GM12878 (cell line): Measurements from ENCODE around the gene WDR38. TPM values are rescaled to one million over a fixed set of nuclear protein-coding genes. Genes with fewer than 3 reads are reported as not detected.

Experiments
- ATAC-seq: fragments of 200-7000 bp; cut with Tn5 transposase; 3 replicates; pipeline ENCODE4 v1.9.1; 2020; ENCODE audit warnings: mild to moderate bottlenecking, moderate library complexity
- BruUV-seq: library from RNA; stranded (reverse); fragments of 400-500 nt; replicated peaks from 2 replicates; lab custom pipeline; 2021; lab: Mats Ljungman, UMichigan
- CTCF ChIA-PET: fragments of 300-600 bp; sonication (Branson Sonifier 250); formaldehyde crosslinking; extraction: SDS; loops from one replicate; lab custom pipeline; 2021; ENCODE audit warnings: inconsistent platforms; lab: Yijun Ruan, JAX
- POLR2A ChIA-PET: fragments of 350-600 bp; formaldehyde crosslinking; extraction: SDS; loops from one replicate; lab custom pipeline; 2021; ENCODE audit warnings: inconsistent platforms; lab: Charles Lee
- RAD21 ChIA-PET: fragments of 300-600 bp; sonication (Branson Sonifier 250); formaldehyde crosslinking; loops from one replicate; lab custom pipeline; 2023; ENCODE audit warnings: antibody characterized with exemption; ENCODE audit not compliant: unreplicated experiment; lab: Charles Lee
- SMC1A ChIA-PET: fragments of 300-600 bp; sonication (Branson Sonifier 250); formaldehyde crosslinking; loops from one replicate; lab custom pipeline; 2023; ENCODE audit not compliant: unreplicated experiment, uncharacterized antibody; lab: Charles Lee
- DNase-seq: peaks from one replicate; pipeline ENCODE4 v3.0.0-alpha.2; 2011; ENCODE audit warnings: low read depth, low spot score
- FAIRE-seq: peaks from 3 replicates; lab custom pipeline; 2011; peaks lifted over from hg19 to GRCh38; lab: Jason Lieb, UNC
- H2AFZ ChIP-seq: 2 replicates; pipeline ENCODE4 v1.6.0; 2011; ENCODE audit warnings: low read depth, low read length, control low read depth; ENCODE audit not compliant: control insufficient read depth
- H3K27ac ChIP-seq: 2 replicates; pipeline ENCODE4 v1.5.1; 2011; ENCODE audit warnings: control low read depth; ENCODE audit not compliant: control insufficient read depth, insufficient read depth
- H3K27me3 ChIP-seq, 2 experiments: replicated peaks in 1 of 2; 2 replicates each; pipeline versions ENCODE4 v1.6.0 to v1.6.1; 2011; ENCODE audit warnings: low read length in 1 of 2; ENCODE audit not compliant: control insufficient read depth in 2 of 2, insufficient read depth in 2 of 2
- H3K36me3 ChIP-seq, 2 experiments: 2 replicates each; pipeline ENCODE4 v1.5.1; 2011; ENCODE audit warnings: low read length in 1 of 2; ENCODE audit not compliant: control insufficient read depth in 2 of 2, insufficient read depth in 2 of 2
- H3K4me1 ChIP-seq: 2 replicates; pipeline ENCODE4 v1.6.1; 2011; ENCODE audit warnings: mild to moderate bottlenecking, low read length, moderate library complexity, mixed read lengths; ENCODE audit not compliant: control insufficient read depth, insufficient read depth
- H3K4me2 ChIP-seq: 2 replicates; pipeline ENCODE4 v1.6.0; 2011; ENCODE audit warnings: control low read depth; ENCODE audit not compliant: control insufficient read depth, insufficient read depth
- H3K4me3 ChIP-seq: fragments of 200-600 bp; sonication (generic); 2 replicates; pipeline ENCODE4 v1.5.1; 2016
- H3K79me2 ChIP-seq: 2 replicates; pipeline ENCODE4 v1.6.0; 2011; ENCODE audit warnings: low read length; ENCODE audit not compliant: control insufficient read depth, insufficient read depth
- H3K9ac ChIP-seq: 2 replicates; pipeline ENCODE4 v1.8.0; 2011; ENCODE audit warnings: low read length, control low read depth, mixed read lengths; ENCODE audit not compliant: control insufficient read depth, insufficient read depth
- H3K9me3 ChIP-seq: replicated peaks from 3 replicates; pipeline ENCODE4 v1.5.1; 2011; ENCODE audit warnings: mild to moderate bottlenecking, low read length; ENCODE audit not compliant: control insufficient read depth, insufficient read depth
- H4K20me1 ChIP-seq: 2 replicates; pipeline ENCODE4 v1.6.0; 2011; ENCODE audit not compliant: control insufficient read depth, insufficient read depth
- CEBPB ChIP-seq, 2 experiments: fragments of 150-350 bp in 1 of 2; IDR thresholded peaks; 2 replicates each; pipeline ENCODE4 v1.6.1; 2012 to 2014; ENCODE audit warnings: low read depth in 2 of 2, low read length in 2 of 2, borderline replicate concordance in 1 of 2, inconsistent platforms in 1 of 2
- EP300 ChIP-seq, 2 experiments: fragments of 150-350 bp in 1 of 2; IDR thresholded peaks; 2 replicates each; pipeline ENCODE4 v1.6.1; 2011 to 2012; ENCODE audit warnings: low read depth in 2 of 2, low read length in 2 of 2, borderline replicate concordance in 1 of 2, improper control_type of control experiment in 1 of 2, inconsistent platforms in 1 of 2; ENCODE audit not compliant: control insufficient read depth in 1 of 2
- EZH2 ChIP-seq: IDR thresholded peaks from 2 replicates; pipeline ENCODE4 v1.6.1; 2012; ENCODE audit warnings: low read depth, mild to moderate bottlenecking, control low read depth, inconsistent platforms, low read length, borderline replicate concordance; ENCODE audit not compliant: control insufficient read depth
- MEF2B ChIP-seq: fragments of 450-650 bp; IDR thresholded peaks from 2 replicates; pipeline ENCODE4 v1.6.1; 2018; ENCODE audit warnings: mild to moderate bottlenecking, moderate library complexity; ENCODE audit not compliant: partially characterized antibody, poor library complexity, severe bottlenecking
- NFYA ChIP-seq: IDR thresholded peaks from 2 replicates; pipeline ENCODE4 v1.6.1; 2011; ENCODE audit warnings: low read depth, mild to moderate bottlenecking, low read length, improper control_type of control experiment, borderline replicate concordance
- NFYB ChIP-seq: IDR thresholded peaks from 2 replicates; pipeline ENCODE4 v1.6.1; 2011; ENCODE audit warnings: low read depth, mild to moderate bottlenecking, low read length, improper control_type of control experiment, moderate library complexity; ENCODE audit not compliant: insufficient read depth
- WGBS: methylation state at CpG from one replicate; pipeline ENCODE4 v1.1.6; 2016; ENCODE audit warnings: low lambda C conversion rate; ENCODE audit not compliant: insufficient replicate concordance, insufficient coverage; ENCODE audit errors: missing lambda C conversion rate; 5-methylcytosine and 5-hydroxymethylcytosine counted together
- in situ Hi-C: fragments of 300-500 bp; cut with MboI; formaldehyde crosslinking; loops from 9 replicates; pipeline ENCODE4 v1.14.3; 2018; ENCODE audit warnings: mixed read lengths
- intact Hi-C: fragments of 100-400 bp; cut with micrococcal nuclease; formaldehyde crosslinking; loops from one replicate; pipeline ENCODE4 v1.14.2; 2022; ENCODE audit not compliant: unreplicated experiment
- polyA plus RNA-seq, 11 experiments: library from polyadenylated mRNA; depleted of rRNA in 4 of 11; unstranded in 6 of 11; stranded (reverse) in 5 of 11; fragments of >200 nt; fragmentation: Nextera tagmentation in 4 of 11; fragmentation: Illumina TruSeq in 1 of 11; extraction: Ambion mirVana in 4 of 11; extraction: Trizol in 1 of 11; gene quantifications; 1 replicate in 1 of 11; 2 replicates in 10 of 11; pipeline versions ENCODE4 v1.2.1 to v1.2.3, GENCODE V29; 2011 to 2016; ENCODE audit warnings: inconsistent platforms in 2 of 11, missing spikeins in 2 of 11, low read depth in 1 of 11
- total RNA-seq, 4 experiments: library from RNA; depleted of rRNA in 3 of 4; stranded (reverse); fragments of >200 nt in 3 of 4; fragmentation: Illumina TruSeq in 1 of 4; extraction: Trizol in 1 of 4; gene quantifications; 2 replicates each; pipeline versions ENCODE4 v1.2.1 to v1.2.3, GENCODE V29; 2013 to 2021
- TF ChIP-seq, protein P1 (sequence below): fragments of 450-650 bp; formaldehyde crosslinking; IDR thresholded peaks from 2 replicates; pipeline ENCODE4 v1.4.0; 2020; ENCODE audit warnings: mild to moderate bottlenecking, moderate library complexity
- TF ChIP-seq, protein P2 (sequence below): IDR thresholded peaks from 2 replicates; pipeline ENCODE4 v1.6.1; 2012; ENCODE audit warnings: low read depth, low read length, improper control_type of control experiment
- TF ChIP-seq, protein P3 (sequence below), 3 experiments: IDR thresholded peaks in 2 of 3; conservative IDR thresholded peaks in 1 of 3; 2 replicates each; pipeline ENCODE4 v1.5.1; 2011; ENCODE audit warnings: low read depth in 3 of 3, low read length in 3 of 3, mild to moderate bottlenecking in 3 of 3, control low read depth in 2 of 3, moderate library complexity in 2 of 3, inconsistent platforms in 1 of 3, mixed read lengths in 1 of 3; ENCODE audit not compliant: control insufficient read depth in 2 of 3, insufficient read depth in 1 of 3; ENCODE audit errors: extremely low read depth in 1 of 3
- TF ChIP-seq, protein P4 (sequence below): fragments of 450-650 bp; IDR thresholded peaks from 2 replicates; pipeline ENCODE4 v1.6.1; 2018; ENCODE audit warnings: borderline replicate concordance, mild to moderate bottlenecking; ENCODE audit not compliant: partially characterized antibody

Gene WDR38
- total and polyA plus RNA-seq, 10 of the 15 experiments (the other 5 are each of a cell fraction or from before 2014, with no cell fraction given) = not detected

DNA sequence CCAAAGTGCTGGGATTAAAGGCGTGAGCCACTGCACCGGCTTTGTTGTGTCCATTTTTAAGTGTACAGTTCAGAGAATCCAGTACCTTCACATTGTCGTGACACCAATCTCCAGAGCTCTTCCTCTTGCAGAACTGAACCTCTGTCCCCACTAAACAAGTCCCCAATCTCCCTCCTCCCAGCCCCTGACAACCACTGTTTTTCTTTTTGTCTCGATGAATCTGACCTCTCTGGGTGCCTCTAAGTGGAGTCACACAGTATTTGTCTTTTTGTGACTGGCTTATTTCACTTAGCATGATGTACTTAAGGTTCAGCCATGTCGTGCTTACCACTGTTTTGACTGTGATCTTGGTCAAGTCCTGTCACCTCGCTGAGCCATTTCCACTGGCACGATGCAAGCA is 1.6 kb downstream of the WDR38 start (continued):
- TF ChIP-seq, protein P1, sequence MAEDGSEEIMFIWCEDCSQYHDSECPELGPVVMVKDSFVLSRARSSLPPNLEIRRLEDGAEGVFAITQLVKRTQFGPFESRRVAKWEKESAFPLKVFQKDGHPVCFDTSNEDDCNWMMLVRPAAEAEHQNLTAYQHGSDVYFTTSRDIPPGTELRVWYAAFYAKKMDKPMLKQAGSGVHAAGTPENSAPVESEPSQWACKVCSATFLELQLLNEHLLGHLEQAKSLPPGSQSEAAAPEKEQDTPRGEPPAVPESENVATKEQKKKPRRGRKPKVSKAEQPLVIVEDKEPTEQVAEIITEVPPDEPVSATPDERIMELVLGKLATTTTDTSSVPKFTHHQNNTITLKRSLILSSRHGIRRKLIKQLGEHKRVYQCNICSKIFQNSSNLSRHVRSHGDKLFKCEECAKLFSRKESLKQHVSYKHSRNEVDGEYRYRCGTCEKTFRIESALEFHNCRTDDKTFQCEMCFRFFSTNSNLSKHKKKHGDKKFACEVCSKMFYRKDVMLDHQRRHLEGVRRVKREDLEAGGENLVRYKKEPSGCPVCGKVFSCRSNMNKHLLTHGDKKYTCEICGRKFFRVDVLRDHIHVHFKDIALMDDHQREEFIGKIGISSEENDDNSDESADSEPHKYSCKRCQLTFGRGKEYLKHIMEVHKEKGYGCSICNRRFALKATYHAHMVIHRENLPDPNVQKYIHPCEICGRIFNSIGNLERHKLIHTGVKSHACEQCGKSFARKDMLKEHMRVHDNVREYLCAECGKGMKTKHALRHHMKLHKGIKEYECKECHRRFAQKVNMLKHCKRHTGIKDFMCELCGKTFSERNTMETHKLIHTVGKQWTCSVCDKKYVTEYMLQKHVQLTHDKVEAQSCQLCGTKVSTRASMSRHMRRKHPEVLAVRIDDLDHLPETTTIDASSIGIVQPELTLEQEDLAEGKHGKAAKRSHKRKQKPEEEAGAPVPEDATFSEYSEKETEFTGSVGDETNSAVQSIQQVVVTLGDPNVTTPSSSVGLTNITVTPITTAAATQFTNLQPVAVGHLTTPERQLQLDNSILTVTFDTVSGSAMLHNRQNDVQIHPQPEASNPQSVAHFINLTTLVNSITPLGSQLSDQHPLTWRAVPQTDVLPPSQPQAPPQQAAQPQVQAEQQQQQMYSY (CRISPR knock-in tag) = no peak

DNA sequence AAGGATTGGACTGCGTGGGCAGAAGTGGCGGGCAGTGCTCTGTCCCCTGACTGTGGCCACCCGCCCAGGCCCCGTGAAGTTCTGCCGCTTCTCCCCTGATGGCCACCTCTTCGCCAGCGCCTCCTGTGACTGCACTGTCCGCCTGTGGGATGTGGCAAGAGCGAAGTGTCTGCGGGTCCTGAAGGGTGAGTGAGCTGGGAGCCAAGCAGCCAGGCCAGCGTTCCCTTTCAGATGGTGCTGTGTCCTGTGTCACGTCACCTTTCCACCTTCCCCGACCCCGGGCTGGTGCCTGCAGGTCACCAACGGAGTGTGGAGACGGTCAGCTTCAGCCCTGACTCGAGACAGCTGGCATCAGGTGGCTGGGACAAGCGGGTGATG is 2.3 kb downstream of the WDR38 start:
- SMC1A ChIA-PET = interaction anchor here (0.7 to 12.1 kb wide), 2 partner anchors 16 to 83 kb away, joined by 3 to 233 read pairs; partner anchors contain the start of genes NR6A1 and OLFML2A
- Histone ChIP-seq H2AFZ (no peak overlapping the region), H3K36me3 (peaks cover 28 to 31% of the 10 kb centered on the region in 2 experiments; a peak in 3 of 4 replicates), H3K4me3 (no peak overlapping the region), H3K27me3 (no peaks in the 10 kb centered on the region), H3K27ac (no peak overlapping the region), H3K4me1 (peaks cover 13% of the 10 kb centered on the region), H3K9me3 (no peaks in the 10 kb centered on the region), H4K20me1 (peaks cover 16% of the 10 kb centered on the region), H3K9ac (no peak overlapping the region), H3K79me2 (peaks cover 27% of the 10 kb centered on the region), H3K4me2 (no peak overlapping the region)
- POLR2A ChIA-PET = interaction anchor here (0.6 to 1.4 kb wide), 3 partner anchors 76 to 436 kb away, joined by 3 to 4 read pairs (median 4); no protein-coding TSS in a partner anchor
- FAIRE-seq (no peak), ATAC-seq (no peak), DNase-seq (no peak)
- RAD21 ChIA-PET = interaction anchor here (0.6 to 9.5 kb wide), 4 partner anchors 14 to 83 kb away, joined by 3 to 180 read pairs (median 9); partner anchors contain the start of genes NR6A1 and OLFML2A
- WGBS = 92% methylated on average over 18 of the region's 18 CpGs
- intact Hi-C loops = no loop called here
- CTCF ChIA-PET = interaction anchor here (0.9 to 26.5 kb wide), 9 partner anchors 16 to 517 kb away, joined by 3 to 575 read pairs (median 4); partner anchors contain the start of genes NR6A1 and OLFML2A
- in situ Hi-C loops = loop anchor here (5.0 to 25.0 kb wide), 2 partner anchors 238 to 1943 kb away; partner anchors contain the start of genes RC3H2 and ZBTB6
- no TSS peak for BruUV-seq
- TF ChIP-seq MEF2B = no peak
- TF ChIP-seq, protein P2, sequence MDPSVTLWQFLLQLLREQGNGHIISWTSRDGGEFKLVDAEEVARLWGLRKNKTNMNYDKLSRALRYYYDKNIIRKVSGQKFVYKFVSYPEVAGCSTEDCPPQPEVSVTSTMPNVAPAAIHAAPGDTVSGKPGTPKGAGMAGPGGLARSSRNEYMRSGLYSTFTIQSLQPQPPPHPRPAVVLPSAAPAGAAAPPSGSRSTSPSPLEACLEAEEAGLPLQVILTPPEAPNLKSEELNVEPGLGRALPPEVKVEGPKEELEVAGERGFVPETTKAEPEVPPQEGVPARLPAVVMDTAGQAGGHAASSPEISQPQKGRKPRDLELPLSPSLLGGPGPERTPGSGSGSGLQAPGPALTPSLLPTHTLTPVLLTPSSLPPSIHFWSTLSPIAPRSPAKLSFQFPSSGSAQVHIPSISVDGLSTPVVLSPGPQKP = no peak
- TF ChIP-seq NFYB = no peak
- TF ChIP-seq, protein P3, sequence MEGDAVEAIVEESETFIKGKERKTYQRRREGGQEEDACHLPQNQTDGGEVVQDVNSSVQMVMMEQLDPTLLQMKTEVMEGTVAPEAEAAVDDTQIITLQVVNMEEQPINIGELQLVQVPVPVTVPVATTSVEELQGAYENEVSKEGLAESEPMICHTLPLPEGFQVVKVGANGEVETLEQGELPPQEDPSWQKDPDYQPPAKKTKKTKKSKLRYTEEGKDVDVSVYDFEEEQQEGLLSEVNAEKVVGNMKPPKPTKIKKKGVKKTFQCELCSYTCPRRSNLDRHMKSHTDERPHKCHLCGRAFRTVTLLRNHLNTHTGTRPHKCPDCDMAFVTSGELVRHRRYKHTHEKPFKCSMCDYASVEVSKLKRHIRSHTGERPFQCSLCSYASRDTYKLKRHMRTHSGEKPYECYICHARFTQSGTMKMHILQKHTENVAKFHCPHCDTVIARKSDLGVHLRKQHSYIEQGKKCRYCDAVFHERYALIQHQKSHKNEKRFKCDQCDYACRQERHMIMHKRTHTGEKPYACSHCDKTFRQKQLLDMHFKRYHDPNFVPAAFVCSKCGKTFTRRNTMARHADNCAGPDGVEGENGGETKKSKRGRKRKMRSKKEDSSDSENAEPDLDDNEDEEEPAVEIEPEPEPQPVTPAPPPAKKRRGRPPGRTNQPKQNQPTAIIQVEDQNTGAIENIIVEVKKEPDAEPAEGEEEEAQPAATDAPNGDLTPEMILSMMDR (IDR thresholded peaks at IDR 0.05 in 2 of 3, conservative IDR thresholded peaks at IDR 0.05 in 1 of 3; ENCODE audit: control insufficient read depth in 2 of 3, extremely low read depth in 1 of 3, insufficient read depth in 1 of 3, low read depth in 3 of 3, low read length in 3 of 3) = no peak
- TF ChIP-seq EP300 (IDR thresholded peaks at IDR 0.05; ENCODE audit: borderline replicate concordance in 1 of 2, control insufficient read depth in 1 of 2, low read depth in 2 of 2, low read length in 2 of 2) = no peak
- TF ChIP-seq CEBPB (IDR thresholded peaks at IDR 0.05; ENCODE audit: borderline replicate concordance in 1 of 2, low read depth in 2 of 2, low read length in 2 of 2) = no peak
- TF ChIP-seq EZH2 = no peak
- TF ChIP-seq, protein P4, sequence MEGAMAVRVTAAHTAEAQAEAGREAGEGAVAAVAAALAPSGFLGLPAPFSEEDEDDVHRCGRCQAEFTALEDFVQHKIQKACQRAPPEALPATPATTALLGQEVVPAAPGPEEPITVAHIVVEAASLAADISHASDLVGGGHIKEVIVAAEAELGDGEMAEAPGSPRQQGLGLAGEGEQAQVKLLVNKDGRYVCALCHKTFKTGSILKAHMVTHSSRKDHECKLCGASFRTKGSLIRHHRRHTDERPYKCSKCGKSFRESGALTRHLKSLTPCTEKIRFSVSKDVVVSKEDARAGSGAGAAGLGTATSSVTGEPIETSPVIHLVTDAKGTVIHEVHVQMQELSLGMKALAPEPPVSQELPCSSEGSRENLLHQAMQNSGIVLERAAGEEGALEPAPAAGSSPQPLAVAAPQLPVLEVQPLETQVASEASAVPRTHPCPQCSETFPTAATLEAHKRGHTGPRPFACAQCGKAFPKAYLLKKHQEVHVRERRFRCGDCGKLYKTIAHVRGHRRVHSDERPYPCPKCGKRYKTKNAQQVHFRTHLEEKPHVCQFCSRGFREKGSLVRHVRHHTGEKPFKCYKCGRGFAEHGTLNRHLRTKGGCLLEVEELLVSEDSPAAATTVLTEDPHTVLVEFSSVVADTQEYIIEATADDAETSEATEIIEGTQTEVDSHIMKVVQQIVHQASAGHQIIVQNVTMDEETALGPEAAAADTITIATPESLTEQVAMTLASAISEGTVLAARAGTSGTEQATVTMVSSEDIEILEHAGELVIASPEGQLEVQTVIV = no peak
- no peak for TF ChIP-seq NFYA
